IMR-90 (cell line): ENCODE results near the gene SFTA2. TPM values are rescaled to one million over a fixed set of nuclear protein-coding genes. Genes with fewer than 3 reads are reported as not detected.
A peak's percentile ranks its signal among the peaks of the same experiment; 100 is the strongest.

Source experiments
- ATAC-seq: fragments of 200-7000 bp; cut with Tn5 transposase; 2 replicates; pipeline ENCODE4 v1.9.1; 2020; ENCODE audit warnings: low read depth, mild to moderate bottlenecking, moderate library complexity
- BruUV-seq: library from RNA; stranded (reverse); fragments of 400-500 nt; replicated peaks from 2 replicates; lab custom pipeline; 2021; lab: Mats Ljungman, UMichigan
- CTCF ChIA-PET: fragments of 300-600 bp; formaldehyde crosslinking; extraction: SDS; loops from one replicate; lab custom pipeline; 2021; ENCODE audit warnings: antibody characterized with exemption; lab: Yijun Ruan, JAX
- POLR2A ChIA-PET: fragments of 300-600 bp; sonication (Branson Sonifier 250); formaldehyde crosslinking; loops from one replicate; lab custom pipeline; 2022; ENCODE audit warnings: antibody characterized with exemption; ENCODE audit not compliant: unreplicated experiment; lab: Charles Lee
- DNase-seq: peaks from one replicate; pipeline ENCODE4 v3.0.0; 2013
- H2AFZ ChIP-seq: replicated peaks from 2 replicates; pipeline ENCODE3; 2013; ENCODE audit warnings: low read length, mild to moderate bottlenecking; ENCODE audit not compliant: poor library complexity
- H2AK5ac ChIP-seq: 2 replicates; pipeline ENCODE4 v1.6.1; 2013; ENCODE audit warnings: low read depth, low read length, inconsistent platforms
- H2AK9ac ChIP-seq: replicated peaks from 2 replicates; pipeline ENCODE3; 2013; ENCODE audit warnings: mild to moderate bottlenecking, low read depth, low read length, moderate library complexity; ENCODE audit not compliant: poor library complexity
- H2BK120ac ChIP-seq: 2 replicates; pipeline ENCODE4 v1.6.1; 2013; ENCODE audit warnings: low read depth, low read length, inconsistent platforms
- H2BK15ac ChIP-seq: 3 replicates; pipeline ENCODE4 v1.6.1; 2013; ENCODE audit warnings: low read depth, low read length, inconsistent platforms
- H2BK20ac ChIP-seq: 2 replicates; pipeline ENCODE4 v1.6.1; 2013; ENCODE audit warnings: low read depth, mild to moderate bottlenecking, inconsistent platforms, low read length, moderate library complexity
- H2BK5ac ChIP-seq: 2 replicates; pipeline ENCODE4 v1.6.1; 2013; ENCODE audit warnings: mild to moderate bottlenecking, low read depth, low read length, inconsistent platforms; ENCODE audit not compliant: poor library complexity, severe bottlenecking
- H3K14ac ChIP-seq: replicated peaks from 2 replicates; pipeline ENCODE4 v1.6.1; 2013; ENCODE audit warnings: low read depth, low read length, inconsistent platforms
- H3K18ac ChIP-seq: 2 replicates; pipeline ENCODE4 v1.6.1; 2013; ENCODE audit warnings: low read depth, low read length, control low read depth
- H3K23ac ChIP-seq: 2 replicates; pipeline ENCODE4 v1.6.1; 2013; ENCODE audit warnings: low read depth, low read length, inconsistent platforms
- H3K27ac ChIP-seq: 2 replicates; pipeline ENCODE4 v1.5.1; 2013; ENCODE audit warnings: mild to moderate bottlenecking, control low read depth, low read length; ENCODE audit not compliant: insufficient read depth
- H3K27me3 ChIP-seq: 2 replicates; pipeline ENCODE4 v1.6.1; 2013; ENCODE audit warnings: low read length; ENCODE audit not compliant: control insufficient read depth, insufficient read depth
- H3K36me3 ChIP-seq: 2 replicates; pipeline ENCODE4 v1.6.1; 2013; ENCODE audit warnings: low read length, mixed read lengths; ENCODE audit not compliant: control insufficient read depth, insufficient read depth
- H3K4ac ChIP-seq: 2 replicates; pipeline ENCODE4 v1.6.1; 2013; ENCODE audit warnings: low read depth, low read length, inconsistent platforms
- H3K4me1 ChIP-seq: 2 replicates; pipeline ENCODE4 v1.6.1; 2013; ENCODE audit warnings: low read length, mixed read lengths; ENCODE audit not compliant: control insufficient read depth, insufficient read depth
- H3K4me2 ChIP-seq: 2 replicates; pipeline ENCODE4 v1.6.1; 2013; ENCODE audit warnings: low read depth, mild to moderate bottlenecking, control low read depth, low read length, moderate library complexity
- H3K4me3 ChIP-seq: 2 replicates; pipeline ENCODE4 v1.5.1; 2013; ENCODE audit warnings: low read depth, mild to moderate bottlenecking, control low read depth, low read length, moderate library complexity; ENCODE audit not compliant: insufficient read depth
- H3K56ac ChIP-seq: 2 replicates; pipeline ENCODE4 v1.6.1; 2013; ENCODE audit warnings: low read length, inconsistent platforms; ENCODE audit not compliant: insufficient read depth; ENCODE audit errors: extremely low read depth
- H3K79me1 ChIP-seq, 2 experiments: 2 replicates each; pipeline ENCODE4 v1.6.1; 2013; ENCODE audit warnings: low read length in 2 of 2, inconsistent platforms in 1 of 2, low read depth in 1 of 2
- H3K9ac ChIP-seq: 2 replicates; pipeline ENCODE4 v1.6.1; 2013; ENCODE audit warnings: low read depth, low read length, control low read depth
- H3K9me1 ChIP-seq: 2 replicates; pipeline ENCODE4 v1.6.1; 2013; ENCODE audit warnings: low read length, inconsistent platforms; ENCODE audit not compliant: insufficient read depth
- H3K9me3 ChIP-seq: 2 replicates; pipeline ENCODE4 v1.6.1; 2013; ENCODE audit warnings: low read length; ENCODE audit not compliant: control insufficient read depth, insufficient read depth
- H4K20me1 ChIP-seq: 2 replicates; pipeline ENCODE4 v1.6.1; 2013; ENCODE audit warnings: low read length, inconsistent platforms; ENCODE audit not compliant: insufficient read depth
- H4K5ac ChIP-seq: 2 replicates; pipeline ENCODE4 v1.6.1; 2013; ENCODE audit warnings: mild to moderate bottlenecking, low read depth, low read length, control low read depth
- H4K8ac ChIP-seq, 2 experiments: 2 replicates each; pipeline ENCODE4 v1.6.1; 2013; ENCODE audit warnings: low read depth in 2 of 2, low read length in 2 of 2, control low read depth in 1 of 2, inconsistent platforms in 1 of 2
- H4K91ac ChIP-seq: 2 replicates; pipeline ENCODE4 v1.6.1; 2013; ENCODE audit warnings: low read depth, low read length, inconsistent platforms; ENCODE audit not compliant: insufficient read depth
- CEBPB ChIP-seq: IDR thresholded peaks from 2 replicates; pipeline ENCODE4 v1.6.1; 2012; ENCODE audit warnings: low read depth, low read length, improper control_type of control experiment
- MXI1 ChIP-seq: IDR thresholded peaks from 2 replicates; pipeline ENCODE4 v1.6.1; 2012; ENCODE audit warnings: low read depth, mild to moderate bottlenecking, low read length, moderate library complexity, borderline replicate concordance
- POLR2A ChIP-seq: IDR thresholded peaks from 2 replicates; pipeline ENCODE4 v1.6.1; 2012; ENCODE audit warnings: mild to moderate bottlenecking, low read depth, low read length
- RAD21 ChIP-seq: IDR thresholded peaks from 2 replicates; pipeline ENCODE4 v1.6.1; 2012; ENCODE audit warnings: low read length, improper control_type of control experiment
- RFX5 ChIP-seq: IDR thresholded peaks from 2 replicates; pipeline ENCODE4 v1.8.0; 2012; ENCODE audit warnings: low read depth, mild to moderate bottlenecking, low read length, moderate library complexity
- USF2 ChIP-seq: fragments of 150-350 bp; IDR thresholded peaks from 2 replicates; pipeline ENCODE4 v1.6.1; 2017; ENCODE audit warnings: mild to moderate bottlenecking, antibody characterized with exemption, low read length, low read depth
- WGBS, 2 experiments: methylation state at CpG; one replicate each; pipeline versions ENCODE4 v1.1.5 to v1.1.7; 2013; ENCODE audit warnings: missing lambda C conversion rate in 2 of 2; ENCODE audit not compliant: insufficient read length in 1 of 2; ENCODE audit errors: extremely low coverage in 2 of 2; 5-methylcytosine and 5-hydroxymethylcytosine counted together
- dilution Hi-C: fragments of 300-500 bp; cut with HindIII; formaldehyde crosslinking; loops from one replicate; pipeline ENCODE4 v1.14.3; 2018; ENCODE audit warnings: low sequenced_read_pairs; ENCODE audit not compliant: unreplicated experiment
- in situ Hi-C: fragments of 300-500 bp; cut with MboI; formaldehyde crosslinking; loops from 3 replicates; pipeline ENCODE4 v1.14.3; 2019; ENCODE audit warnings: low sequenced_read_pairs, inconsistent platforms, mixed read lengths
- intact Hi-C: fragments of 100-400 bp; cut with micrococcal nuclease; formaldehyde crosslinking; loops from 2 replicates; pipeline ENCODE4 v1.10.0; 2022
- polyA plus RNA-seq, 3 experiments: library from polyadenylated mRNA; depleted of rRNA; stranded (reverse); fragments of >200 nt; gene quantifications; 2 replicates each; pipeline ENCODE4 v1.2.3, GENCODE V29; 2012; ENCODE audit warnings: low replicate concordance in 1 of 3
- total RNA-seq: library from RNA; depleted of rRNA; stranded (reverse); fragments of >200 nt; gene quantifications from 2 replicates; pipeline ENCODE4 v1.2.3, GENCODE V29; 2012

SFTA2 gene
- total and polyA plus RNA-seq, 2 of the 4 experiments (the other 2 are of a cell fraction): not detected

DNA sequence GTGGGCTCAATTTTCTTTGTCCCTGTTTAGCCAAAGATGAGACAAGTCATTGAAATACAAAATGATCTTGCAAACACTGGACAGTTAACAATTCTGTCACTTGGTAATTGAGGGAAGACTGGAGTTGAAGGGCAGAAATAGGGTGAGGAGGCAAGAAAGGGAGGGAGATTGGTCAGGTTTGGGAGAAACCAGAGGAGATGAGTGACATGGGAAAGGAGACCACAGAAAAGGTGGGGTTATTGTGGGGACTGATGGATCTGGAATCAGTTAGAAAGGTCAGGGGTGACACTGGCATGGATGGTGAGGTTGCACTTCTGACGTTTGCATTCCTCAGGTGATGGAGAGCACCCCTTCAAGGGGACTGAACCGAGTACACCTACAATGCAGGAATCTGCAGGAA is 23.3 kb downstream of the SFTA2 start:
- peak overlapping the region; percentile 69; the same call in 1 of the 2 replicates for H2AK5ac ChIP-seq
- CTCF ChIA-PET: interaction anchor here (2.5 kb wide), 1 partner anchor 171 kb away, joined by 8 read pairs; no protein-coding TSS in a partner anchor

More for the DNA sequence above, 23.3 kb downstream of the SFTA2 start:
- BruUV-seq: no TSS peak
- DNase-seq (no peak), ATAC-seq (no peak)
- Histone ChIP-seq H2BK20ac (no peak overlapping the region), H2BK15ac (no peak overlapping the region), H4K8ac (peak overlapping the region; percentile 86 to 95; a peak in 3 of 4 replicates), H3K27ac (peak overlapping the region; percentile 77), H4K91ac (no peak overlapping the region; the same call in 1 of the 2 replicates), H3K56ac (0 out of 2 replicates have a peak overlapping the region, but pooled peaks have one; percentile 56), H3K9ac (peak overlapping the region; percentile 95), H3K27me3 (no peaks in the 10 kb centered on the region), H3K4me1 (peaks cover 7% of the 10 kb centered on the region), H3K4me3 (peak overlapping the region; percentile 96), H3K18ac (no peak overlapping the region), H3K79me1 (peaks cover 13 to 19% of the 10 kb centered on the region in 2 experiments), H2BK120ac (no peak overlapping the region), H2BK5ac (no peak overlapping the region), H3K23ac (peak overlapping the region; percentile 80; the same call in 1 of the 2 replicates), H2AFZ (peak overlapping the region; percentile 96), H3K36me3 (peaks cover 17% of the 10 kb centered on the region), H3K4ac (peak overlapping the region; percentile 96), H3K9me3 (no peaks in the 10 kb centered on the region), H3K4me2 (peak overlapping the region; percentile 86), H4K20me1 (no peaks in the 10 kb centered on the region), H2AK9ac (peak overlapping the region; percentile 96), H3K9me1 (no peaks in the 10 kb centered on the region), H3K14ac (peak overlapping the region; percentile 96), H4K5ac (peak overlapping the region; percentile 87)
- POLR2A ChIA-PET: no interaction called here
- TF ChIP-seq RAD21: no peak
- TF ChIP-seq USF2: no peak
- TF ChIP-seq MXI1: no peak
- no peak for TF ChIP-seq CEBPB
- no peak for TF ChIP-seq RFX5
- no peak for TF ChIP-seq POLR2A
- dilution Hi-C loops (no loop called here), in situ Hi-C loops (no loop called here), intact Hi-C loops (loop anchor here (1.0 kb wide), 1 partner anchor 80 kb away; no protein-coding TSS in a partner anchor)
- WGBS, 2 experiments: no CpG with 5 or more reads among the region's 2 CpGs
